ENCODE data around the gene SSTR3. TPM values are rescaled to one million over a fixed set of nuclear protein-coding genes. Genes with fewer than 3 reads are reported as not detected.

SSTR3 gene
- total RNA-seq, 2 experiments from 2014 or later, result 0.25 to 0.30 TPM

GRCh38 chr22:37240240-37240940, 28.1 kb upstream of the SSTR3 start:
- Histone ChIP-seq H3K36me3 (ENCODE audit: insufficient read depth, low read length) (peaks cover 74% of the 10 kb centered on the region), H3K4me3 (ENCODE audit: low read depth, low read length, poor library complexity, severe bottlenecking) (no peak overlapping the region), H3K79me2 (ENCODE audit: insufficient read depth, low read depth, low read length) (peaks cover 61% of the 10 kb centered on the region), H2AFZ (ENCODE audit: low read length) (no peak overlapping the region), H3K27ac (ENCODE audit: low read depth, low read length, poor library complexity, severe bottlenecking) (peak overlapping the region; percentile 93), H3K9me3 (ENCODE audit: low read length) (no peaks in the 10 kb centered on the region), H3K4me2 (ENCODE audit: low read length) (peak overlapping the region; percentile 99), H3K4me1 (ENCODE audit: insufficient read depth, low read length, poor library complexity, severe bottlenecking) (peaks cover 87% of the 10 kb centered on the region), H3K9me2 (ENCODE audit: insufficient read depth, low read length) (no peaks in the 10 kb centered on the region), H4K20me1 (ENCODE audit: insufficient read depth, low read length) (peaks cover 16% of the 10 kb centered on the region)
- intact Hi-C loops (cut with micrococcal nuclease; ENCODE audit: unreplicated experiment), result no loop called here
- TF ChIP-seq EZH2phosphoT487 (IDR thresholded peaks at IDR 0.05; ENCODE audit: borderline replicate concordance, low read depth, low read length), result no peak
- TF ChIP-seq, protein P1, sequence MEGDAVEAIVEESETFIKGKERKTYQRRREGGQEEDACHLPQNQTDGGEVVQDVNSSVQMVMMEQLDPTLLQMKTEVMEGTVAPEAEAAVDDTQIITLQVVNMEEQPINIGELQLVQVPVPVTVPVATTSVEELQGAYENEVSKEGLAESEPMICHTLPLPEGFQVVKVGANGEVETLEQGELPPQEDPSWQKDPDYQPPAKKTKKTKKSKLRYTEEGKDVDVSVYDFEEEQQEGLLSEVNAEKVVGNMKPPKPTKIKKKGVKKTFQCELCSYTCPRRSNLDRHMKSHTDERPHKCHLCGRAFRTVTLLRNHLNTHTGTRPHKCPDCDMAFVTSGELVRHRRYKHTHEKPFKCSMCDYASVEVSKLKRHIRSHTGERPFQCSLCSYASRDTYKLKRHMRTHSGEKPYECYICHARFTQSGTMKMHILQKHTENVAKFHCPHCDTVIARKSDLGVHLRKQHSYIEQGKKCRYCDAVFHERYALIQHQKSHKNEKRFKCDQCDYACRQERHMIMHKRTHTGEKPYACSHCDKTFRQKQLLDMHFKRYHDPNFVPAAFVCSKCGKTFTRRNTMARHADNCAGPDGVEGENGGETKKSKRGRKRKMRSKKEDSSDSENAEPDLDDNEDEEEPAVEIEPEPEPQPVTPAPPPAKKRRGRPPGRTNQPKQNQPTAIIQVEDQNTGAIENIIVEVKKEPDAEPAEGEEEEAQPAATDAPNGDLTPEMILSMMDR (conservative IDR thresholded peaks at IDR 0.05; ENCODE audit: low read length), result no peak
- ChIA-PET CTCF (ENCODE audit: unreplicated experiment) (no interaction called here), POLR2A (no interaction called here)
- DNase-seq (ENCODE audit: low spot score), result no peak
- BruUV-seq (replicated peaks), result no TSS peak

- Histone ChIP-seq H3K4me2 (ENCODE audit: low read length) (peak overlapping the region; percentile 99), H3K9me2 (ENCODE audit: insufficient read depth, low read length) (no peaks in the 10 kb centered on the region), H3K4me3 (ENCODE audit: low read depth, low read length, poor library complexity, severe bottlenecking) (no peak overlapping the region), H3K79me2 (ENCODE audit: insufficient read depth, low read depth, low read length) (peaks cover 70% of the 10 kb centered on the region), H3K9me3 (ENCODE audit: low read length) (no peaks in the 10 kb centered on the region), H2AFZ (ENCODE audit: low read length) (no peak overlapping the region), H3K4me1 (ENCODE audit: insufficient read depth, low read length, poor library complexity, severe bottlenecking) (peaks cover 87% of the 10 kb centered on the region), H3K36me3 (ENCODE audit: insufficient read depth, low read length) (peaks cover 82% of the 10 kb centered on the region), H3K27ac (ENCODE audit: low read depth, low read length, poor library complexity, severe bottlenecking) (peak overlapping the region; percentile 93), H4K20me1 (ENCODE audit: insufficient read depth, low read length) (peaks cover 16% of the 10 kb centered on the region)
- ChIA-PET CTCF (ENCODE audit: unreplicated experiment) (no interaction called here), POLR2A (no interaction called here)
- no peak for DNase-seq (ENCODE audit: low spot score)
- BruUV-seq (replicated peaks), result no TSS peak
- intact Hi-C loops (cut with micrococcal nuclease; ENCODE audit: unreplicated experiment), result no loop called here
- no peak for TF ChIP-seq EZH2phosphoT487 (IDR thresholded peaks at IDR 0.05; ENCODE audit: borderline replicate concordance, low read depth, low read length)
- TF ChIP-seq, protein P1 (conservative IDR thresholded peaks at IDR 0.05; ENCODE audit: low read length), result no peak
These were observed 27.3 kb upstream of the SSTR3 start for GRCh38 chr22:37239336-37240239.

Data from OCI-LY7 (cell line).